SU-DHL-6 (cell line): Measurements from ENCODE around the gene CDKN2AIPNL.

ENCODE experiments used
- H2AFZ ChIP-seq: fragments of 200-600 bp; sonication (generic); 2 replicates; pipeline ENCODE4 v1.6.1; 2014; ENCODE audit warnings: low read depth, mild to moderate bottlenecking, moderate library complexity, mixed read lengths, antibody characterized with exemption, low read length; ENCODE audit not compliant: severe bottlenecking
- H3F3A ChIP-seq: fragments of 200-600 bp; shearing (Covaris generic); 2 replicates; pipeline ENCODE4 v1.6.0; 2016; ENCODE audit warnings: antibody characterized with exemption, mild to moderate bottlenecking; ENCODE audit not compliant: insufficient read depth
- H3K27ac ChIP-seq: fragments of 200-600 bp; sonication (generic); 2 replicates; pipeline ENCODE4 v1.5.1; 2016; ENCODE audit warnings: low read depth, mild to moderate bottlenecking, low read length, moderate library complexity, mixed read lengths
- H3K27me3 ChIP-seq: fragments of 200-600 bp; sonication (generic), shearing (Covaris generic); 2 replicates; pipeline ENCODE4 v1.6.0; 2014; ENCODE audit warnings: mild to moderate bottlenecking, low read length
- H3K36me3 ChIP-seq: fragments of 200-600 bp; sonication (generic); 2 replicates; pipeline ENCODE4 v1.6.1; 2014; ENCODE audit warnings: mild to moderate bottlenecking, low read length, mixed read lengths
- H3K4me2 ChIP-seq: fragments of 300-600, 200-600 bp; shearing (Covaris generic), sonication (generic); 2 replicates; pipeline ENCODE4 v1.6.0; 2014; ENCODE audit warnings: low read length, low read depth, mild to moderate bottlenecking; ENCODE audit not compliant: poor library complexity, severe bottlenecking
- H3K4me3 ChIP-seq: fragments of 200-600 bp; sonication (generic); 2 replicates; pipeline ENCODE4 v1.5.1; 2014; ENCODE audit warnings: antibody characterized with exemption, low read length, mild to moderate bottlenecking, mixed read lengths; ENCODE audit not compliant: insufficient read depth, poor library complexity, severe bottlenecking
- H3K79me2 ChIP-seq: fragments of 200-600 bp; sonication (generic); 2 replicates; pipeline ENCODE4 v1.6.1; 2014; ENCODE audit warnings: mild to moderate bottlenecking, low read length, moderate library complexity; ENCODE audit not compliant: insufficient read depth
- H3K9ac ChIP-seq: fragments of 200-600 bp; sonication (generic); 2 replicates; pipeline ENCODE4 v1.7.0; 2014; ENCODE audit warnings: mild to moderate bottlenecking, low read length
- H3K9me2 ChIP-seq: fragments of 200-600 bp; sonication (generic); replicated peaks from 2 replicates; pipeline ENCODE4 v1.6.1; 2014; ENCODE audit warnings: low read length; ENCODE audit not compliant: insufficient read depth
- H3K9me3 ChIP-seq: fragments of 200-600 bp; sonication (generic); 2 replicates; pipeline ENCODE4 v1.6.1; 2014; ENCODE audit warnings: low read length, mixed read lengths; ENCODE audit not compliant: insufficient read depth
- H4K20me1 ChIP-seq: fragments of 200-600 bp; sonication (generic); 2 replicates; pipeline ENCODE4 v1.6.1; 2014; ENCODE audit warnings: low read depth, mild to moderate bottlenecking, antibody characterized with exemption, low read length, moderate library complexity, mixed read lengths
- EZH2phosphoT487 ChIP-seq: fragments of 200-600 bp; sonication (generic), shearing (Covaris generic); conservative IDR thresholded peaks from 2 replicates; pipeline ENCODE4 v1.6.1; 2018; ENCODE audit warnings: mild to moderate bottlenecking, antibody characterized with exemption, low read length, moderate library complexity, mixed read lengths
- TF ChIP-seq, protein P1 (sequence below): fragments of 200-600 bp; sonication (generic); IDR thresholded peaks from one replicate; pipeline ENCODE4 v1.5.1; 2017; ENCODE audit warnings: antibody characterized with exemption, mild to moderate bottlenecking, low read length, moderate library complexity; ENCODE audit not compliant: insufficient read depth, poor library complexity, severe bottlenecking

Gene CDKN2AIPNL

GRCh38 chr5:134449167-134449566 lies 37.5 kb upstream of the CDKN2AIPNL start:
- Histone ChIP-seq H3K27me3 (no peaks in the 10 kb centered on the region), H3K36me3 (no peaks in the 10 kb centered on the region), H3K4me2 (no peak overlapping the region), H4K20me1 (no peaks in the 10 kb centered on the region), H3K27ac (no peak overlapping the region), H2AFZ (no peak overlapping the region), H3K4me3 (no peak overlapping the region), H3K9ac (no peak overlapping the region), H3F3A (no peaks in the 10 kb centered on the region), H3K9me2 (no peaks in the 10 kb centered on the region), H3K9me3 (no peaks in the 10 kb centered on the region), H3K79me2 (no peaks in the 10 kb centered on the region)
- TF ChIP-seq, protein P1, sequence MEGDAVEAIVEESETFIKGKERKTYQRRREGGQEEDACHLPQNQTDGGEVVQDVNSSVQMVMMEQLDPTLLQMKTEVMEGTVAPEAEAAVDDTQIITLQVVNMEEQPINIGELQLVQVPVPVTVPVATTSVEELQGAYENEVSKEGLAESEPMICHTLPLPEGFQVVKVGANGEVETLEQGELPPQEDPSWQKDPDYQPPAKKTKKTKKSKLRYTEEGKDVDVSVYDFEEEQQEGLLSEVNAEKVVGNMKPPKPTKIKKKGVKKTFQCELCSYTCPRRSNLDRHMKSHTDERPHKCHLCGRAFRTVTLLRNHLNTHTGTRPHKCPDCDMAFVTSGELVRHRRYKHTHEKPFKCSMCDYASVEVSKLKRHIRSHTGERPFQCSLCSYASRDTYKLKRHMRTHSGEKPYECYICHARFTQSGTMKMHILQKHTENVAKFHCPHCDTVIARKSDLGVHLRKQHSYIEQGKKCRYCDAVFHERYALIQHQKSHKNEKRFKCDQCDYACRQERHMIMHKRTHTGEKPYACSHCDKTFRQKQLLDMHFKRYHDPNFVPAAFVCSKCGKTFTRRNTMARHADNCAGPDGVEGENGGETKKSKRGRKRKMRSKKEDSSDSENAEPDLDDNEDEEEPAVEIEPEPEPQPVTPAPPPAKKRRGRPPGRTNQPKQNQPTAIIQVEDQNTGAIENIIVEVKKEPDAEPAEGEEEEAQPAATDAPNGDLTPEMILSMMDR, result no peak
- no peak for TF ChIP-seq EZH2phosphoT487

- TF ChIP-seq, protein P1, result no peak
- TF ChIP-seq EZH2phosphoT487, result no peak
- Histone ChIP-seq H3K9ac (no peak overlapping the region), H3K27ac (no peak overlapping the region), H3K4me2 (no peak overlapping the region), H4K20me1 (no peaks in the 10 kb centered on the region), H3F3A (no peaks in the 10 kb centered on the region), H3K9me3 (no peaks in the 10 kb centered on the region), H3K9me2 (no peaks in the 10 kb centered on the region), H3K36me3 (no peaks in the 10 kb centered on the region), H3K4me3 (no peak overlapping the region), H3K79me2 (no peaks in the 10 kb centered on the region), H3K27me3 (no peaks in the 10 kb centered on the region), H2AFZ (no peak overlapping the region)
These were observed 36.3 kb upstream of the CDKN2AIPNL start for GRCh38 chr5:134447815-134448520.

- Histone ChIP-seq H3K36me3 (no peaks in the 10 kb centered on the region), H3K4me2 (no peak overlapping the region), H2AFZ (no peak overlapping the region), H3K9ac (no peak overlapping the region), H4K20me1 (no peaks in the 10 kb centered on the region), H3F3A (no peaks in the 10 kb centered on the region), H3K9me3 (no peaks in the 10 kb centered on the region), H3K79me2 (no peaks in the 10 kb centered on the region), H3K4me3 (no peak overlapping the region), H3K27ac (no peak overlapping the region), H3K9me2 (no peaks in the 10 kb centered on the region), H3K27me3 (no peaks in the 10 kb centered on the region)
- TF ChIP-seq, protein P1, result no peak
- TF ChIP-seq EZH2phosphoT487, result no peak
These were observed 35.3 kb upstream of the CDKN2AIPNL start for GRCh38 chr5:134446938-134447337.
